GM21360 (cell line): Measurements from ENCODE around the gene PAXX.
A peak's percentile ranks its signal among the peaks of the same experiment; 100 is the strongest.

Experiments
- ATAC-seq: cut with Tn5 transposase; IDR thresholded peaks from one replicate; pipeline ENCODE4 v1.9.1; 2021; ENCODE audit warnings: mild to moderate bottlenecking, moderate library complexity; ENCODE audit not compliant: unreplicated experiment

PAXX gene, protein sequence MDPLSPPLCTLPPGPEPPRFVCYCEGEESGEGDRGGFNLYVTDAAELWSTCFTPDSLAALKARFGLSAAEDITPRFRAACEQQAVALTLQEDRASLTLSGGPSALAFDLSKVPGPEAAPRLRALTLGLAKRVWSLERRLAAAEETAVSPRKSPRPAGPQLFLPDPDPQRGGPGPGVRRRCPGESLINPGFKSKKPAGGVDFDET

GRCh38 chr9:136991993-136992818 is at the start of gene PAXX:
Gene PAXX (plus strand): TSS chr9:136992422. CDS start chr9:136992444, 22 bp downstream.
- peak; percentile 81 for ATAC-seq

DNA sequence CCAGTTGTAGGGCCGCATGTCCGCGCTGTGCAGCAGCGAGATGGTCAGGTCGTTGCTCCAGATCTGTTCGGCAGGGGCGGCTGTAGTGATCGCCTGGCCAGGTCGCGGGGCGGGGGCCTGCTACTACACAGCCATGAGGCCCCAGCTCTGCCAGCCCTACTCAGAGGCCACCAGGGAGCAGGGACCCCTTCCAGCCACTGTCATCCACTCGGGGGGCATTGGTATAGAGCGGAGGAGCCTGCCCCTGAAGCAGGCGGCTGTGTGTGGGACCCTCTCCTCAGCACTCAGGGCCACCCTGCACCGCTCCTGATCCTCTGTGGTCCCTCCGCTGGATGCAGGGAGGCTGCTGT is 49.4 kb upstream of the PAXX start:
- no peak for ATAC-seq

- ATAC-seq: peak; percentile 10
These were observed 48.7 kb upstream of the PAXX start for GRCh38 chr9:136943291-136944211.

DNA sequence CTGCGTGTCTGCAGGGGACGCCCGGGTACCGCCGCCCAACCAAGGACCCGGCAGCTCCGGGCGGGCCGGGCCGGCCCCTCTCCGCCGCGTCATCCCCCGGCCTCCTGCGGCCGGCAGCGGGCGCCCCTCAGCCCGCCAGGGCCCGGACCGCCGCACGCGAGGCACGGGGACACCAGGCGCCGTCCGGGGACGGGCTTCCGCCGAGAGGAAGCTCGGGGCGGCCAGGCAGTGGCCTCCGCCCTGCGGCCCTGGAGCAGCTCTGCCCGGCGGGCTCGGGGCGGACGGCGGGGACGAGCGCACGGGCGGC is 48.1 kb upstream of the PAXX start:
- peak; percentile 42 for ATAC-seq

- peak; percentile 73 for ATAC-seq
These were observed 47.5 kb upstream of the PAXX start, which contains the start of the genes C8G and FBXW5 for GRCh38 chr9:136944519-136945332. Gene C8G (plus strand): TSS chr9:136945243. CDS start chr9:136945321, 78 bp downstream. Gene FBXW5 (minus strand): TSS chr9:136944738. CDS start chr9:136944083, 655 bp downstream.

DNA sequence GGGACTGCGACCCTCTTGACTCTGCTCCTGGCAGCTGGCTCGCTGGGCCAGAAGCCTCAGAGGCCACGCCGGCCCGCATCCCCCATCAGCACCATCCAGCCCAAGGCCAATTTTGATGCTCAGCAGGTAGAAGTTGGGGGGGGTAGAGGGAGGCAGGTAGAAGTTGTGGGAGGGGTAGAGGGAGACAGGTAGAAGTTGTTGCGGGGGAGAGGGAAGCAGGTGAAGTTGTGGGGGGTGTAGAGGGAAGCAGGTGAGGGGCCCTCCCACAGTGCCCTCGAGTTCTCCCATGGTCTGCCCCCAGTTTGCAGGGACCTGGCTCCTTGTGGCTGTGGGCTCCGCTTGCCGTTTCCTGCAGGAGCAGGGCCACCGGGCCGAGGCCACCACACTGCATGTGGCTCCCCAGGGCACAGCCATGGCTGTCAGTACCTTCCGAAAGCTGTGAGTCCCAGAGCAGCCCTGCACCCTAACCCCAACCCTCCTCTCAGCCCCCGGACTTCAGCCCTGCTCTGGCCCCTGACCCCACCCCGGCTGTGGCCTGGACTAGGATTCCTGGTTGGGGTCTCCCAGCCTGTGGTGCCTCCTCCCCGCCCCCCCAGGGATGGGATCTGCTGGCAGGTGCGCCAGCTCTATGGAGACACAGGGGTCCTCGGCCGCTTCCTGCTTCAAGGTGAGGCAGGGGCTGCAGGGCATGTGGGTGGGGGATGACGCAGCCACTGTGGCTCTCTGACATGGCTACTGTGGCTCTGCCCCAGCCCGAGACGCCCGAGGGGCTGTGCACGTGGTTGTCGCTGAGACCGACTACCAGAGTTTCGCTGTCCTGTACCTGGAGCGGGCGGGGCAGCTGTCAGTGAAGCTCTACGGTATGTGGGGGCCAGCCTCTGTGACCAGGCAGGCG is 46.6 kb upstream of the PAXX start:
- ATAC-seq: no peak

DNA sequence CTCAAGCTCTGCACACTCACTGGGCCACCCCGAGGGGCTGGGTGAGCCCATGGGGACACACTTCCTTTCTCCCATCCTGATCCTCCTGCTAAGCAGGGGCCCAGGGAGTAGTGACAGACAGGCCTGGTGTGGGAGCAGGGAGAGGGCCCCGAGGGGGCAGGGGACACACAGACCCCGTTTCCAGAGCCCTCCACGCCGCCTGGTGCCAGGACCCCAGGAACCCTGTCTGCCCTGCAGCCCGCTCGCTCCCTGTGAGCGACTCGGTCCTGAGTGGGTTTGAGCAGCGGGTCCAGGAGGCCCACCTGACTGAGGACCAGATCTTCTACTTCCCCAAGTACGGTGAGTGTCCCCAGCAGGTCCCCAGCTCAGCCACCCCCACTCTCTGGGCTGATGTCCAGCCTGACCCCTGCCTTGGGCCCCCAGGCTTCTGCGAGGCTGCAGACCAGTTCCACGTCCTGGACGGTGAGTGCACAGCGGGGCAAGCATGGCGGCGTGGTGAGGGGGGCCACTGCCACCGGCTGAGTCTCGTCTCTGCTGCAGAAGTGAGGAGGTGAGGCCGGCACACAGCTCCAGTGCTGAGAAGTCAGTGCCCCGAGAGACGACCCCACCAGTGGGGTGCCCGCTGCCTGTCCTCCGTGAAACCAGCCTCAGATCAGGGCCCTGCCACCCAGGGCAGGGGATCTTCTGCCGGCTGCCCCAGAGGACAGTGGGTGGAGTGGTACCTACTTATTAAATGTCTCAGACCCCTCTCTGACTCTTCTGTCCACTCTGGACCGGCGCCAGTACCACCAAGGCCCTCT is 45.8 kb upstream of the PAXX start:
- no peak for ATAC-seq

DNA sequence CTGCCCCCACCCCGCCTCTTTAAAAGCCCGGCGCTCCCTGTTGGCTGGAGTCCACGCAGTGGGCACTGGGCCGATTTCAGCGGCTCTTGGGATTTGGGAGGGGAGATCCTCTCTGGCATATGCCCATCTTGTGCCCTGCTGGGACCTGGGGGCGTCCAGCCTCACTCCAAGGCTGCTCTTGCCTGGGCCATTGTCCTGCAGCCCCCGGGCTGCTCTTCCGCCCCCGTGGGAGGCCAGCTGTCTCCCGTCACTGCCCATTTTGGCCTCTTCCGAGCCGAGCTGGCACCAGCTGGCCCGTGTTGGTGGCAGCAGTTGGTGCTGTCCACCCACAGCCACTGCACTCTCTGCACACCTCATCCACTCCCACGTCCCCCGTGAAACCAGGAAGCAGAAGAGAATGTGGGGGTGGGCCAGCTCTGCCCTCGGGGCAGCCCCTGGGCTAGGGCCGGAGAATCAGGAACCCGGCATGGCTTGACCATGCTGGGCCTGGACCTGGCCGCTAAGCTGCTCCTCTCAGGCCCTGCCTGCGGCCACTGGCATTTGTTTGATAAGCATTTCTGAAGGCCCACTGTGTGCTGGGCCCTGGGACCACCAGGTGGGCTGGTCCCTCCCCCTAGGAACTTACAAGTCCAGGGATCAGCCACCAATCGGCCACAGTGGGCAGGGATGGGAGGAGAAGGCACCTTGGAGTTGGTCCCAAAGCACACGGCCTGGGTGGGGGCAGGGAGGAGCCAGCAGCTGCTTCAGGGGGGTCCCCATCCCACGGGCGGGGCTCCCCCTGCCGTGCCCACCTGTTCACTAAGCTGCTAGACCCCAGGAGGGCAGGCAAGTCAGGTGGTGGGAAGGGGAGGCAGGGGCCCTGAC is 45.0 kb upstream of the PAXX start:
- no peak for ATAC-seq

- no peak for ATAC-seq
These were observed 44.2 kb upstream of the PAXX start for GRCh38 chr9:136947955-136948510.

GRCh38 chr9:136949239-136949816 is 42.9 kb upstream of the PAXX start:
- ATAC-seq: no peak

DNA sequence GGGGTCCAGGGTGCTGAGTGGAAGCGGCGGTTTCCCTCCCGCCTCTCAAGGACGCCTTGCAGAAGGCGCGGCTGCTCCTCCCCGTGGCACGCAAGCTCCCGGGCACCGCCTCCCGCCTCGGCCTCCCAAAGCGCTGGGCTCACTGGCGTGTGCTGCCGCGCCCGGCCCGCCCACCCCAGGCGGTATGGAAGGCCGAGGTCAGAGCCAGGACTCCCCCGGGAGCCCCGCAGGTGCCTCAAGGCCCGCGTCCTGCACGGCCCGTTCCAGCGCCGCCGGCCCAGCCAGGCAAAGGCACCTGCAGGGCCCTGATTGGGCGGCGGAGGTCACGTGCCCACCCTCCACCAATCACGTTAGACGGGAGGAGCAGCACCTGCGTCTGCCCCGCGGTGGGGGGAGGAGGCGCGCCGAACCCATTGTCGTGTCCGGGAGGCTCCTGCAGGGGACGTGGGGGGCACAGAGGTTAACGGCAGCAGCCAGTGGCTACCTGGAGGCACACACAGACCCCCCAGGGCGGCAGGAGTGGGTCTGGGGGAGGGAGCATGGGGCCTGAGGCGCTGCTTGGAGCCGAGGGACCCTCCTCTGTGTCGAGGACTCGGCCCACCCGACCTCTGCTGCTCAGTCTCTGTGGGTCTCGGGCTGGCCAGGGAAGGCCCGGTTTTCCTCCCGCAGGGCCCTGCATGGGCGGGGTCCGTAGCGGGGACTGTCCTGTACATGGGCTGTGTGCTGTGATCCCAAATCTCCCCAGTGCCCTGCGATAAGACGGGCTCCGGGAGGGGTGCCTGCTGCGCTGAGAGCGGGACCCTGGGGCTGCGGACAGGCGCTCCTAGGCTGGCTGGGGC is 42.2 kb upstream of the PAXX start:
- ATAC-seq: peak; percentile 73

- ATAC-seq: no peak
These were observed 41.5 kb upstream of the PAXX start for GRCh38 chr9:136950656-136951276.

- no peak for ATAC-seq
These were observed 40.5 kb upstream of the PAXX start, which contains the start of gene LCN12 for GRCh38 chr9:136951541-136952320. Gene LCN12 (plus strand): TSS chr9:136952273. CDS start chr9:136952328, 55 bp downstream.

DNA sequence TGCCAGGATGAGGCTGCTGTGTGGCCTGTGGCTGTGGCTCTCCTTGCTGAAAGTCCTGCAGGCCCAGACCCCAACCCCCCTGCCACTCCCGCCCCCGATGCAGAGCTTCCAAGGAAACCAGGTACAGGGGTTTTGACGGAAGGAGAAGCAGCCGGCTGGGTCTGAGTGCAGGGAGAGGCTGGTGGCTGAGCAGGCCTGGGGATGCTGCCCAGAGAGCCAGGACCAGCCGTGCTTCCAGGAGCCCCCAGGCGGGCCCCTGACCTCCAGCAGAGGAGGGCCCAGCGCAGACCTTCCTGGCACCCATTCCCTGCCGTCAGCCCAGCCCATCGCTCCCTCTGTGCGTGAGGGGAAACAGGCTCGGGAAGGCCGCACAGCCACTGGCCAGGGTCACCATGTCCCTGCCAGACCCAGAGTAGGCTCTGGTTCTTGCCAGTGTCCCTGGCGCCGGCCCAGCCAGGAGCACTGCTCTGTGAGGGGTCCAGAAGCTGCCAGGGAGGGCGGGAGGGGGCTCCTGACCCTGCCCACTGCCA is 39.8 kb upstream of the PAXX start:
- no peak for ATAC-seq
